ENCODE results near the gene LTA4H.

DNA sequence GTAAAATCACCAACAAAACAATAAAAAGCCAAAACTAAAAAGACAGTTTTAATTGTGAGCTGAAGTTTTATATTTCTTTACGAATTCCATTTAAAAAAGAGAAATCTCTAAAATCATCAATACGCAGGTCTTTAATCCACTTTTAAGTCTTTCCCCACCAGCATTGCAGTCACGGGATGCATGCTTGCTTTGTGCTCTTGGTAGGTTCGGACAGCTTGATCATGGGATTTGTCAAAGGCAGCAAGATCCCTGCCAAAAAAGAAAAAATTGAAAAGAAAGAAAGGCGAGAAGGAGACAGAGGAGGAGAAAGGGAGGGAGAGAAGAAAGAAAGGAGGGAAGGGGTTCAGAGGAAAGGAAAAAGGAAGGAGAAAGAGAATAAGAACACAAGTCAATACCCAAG, 34.5 kb downstream of the LTA4H start:
- no peak for TF ChIP-seq POLR2A (IDR thresholded peaks at IDR 0.05; ENCODE audit: low read length)
- TF ChIP-seq GATA1 (IDR thresholded peaks at IDR 0.05; ENCODE audit: low read depth, low read length) = no peak
